Posterior cingulate gyrus (tissue), 11 donors: ENCODE results near the gene KRT13.

Experiments used
- DNase-seq, 10 donors: peaks; one replicate each; pipeline versions ENCODE4 v3.0.0 to v3.0.0-alpha.2; 2020 to 2021; ENCODE audit warnings: mixed read lengths in 3 of 10
- intact Hi-C: fragments of 100-400 bp; cut with DNase I; formaldehyde crosslinking; loops from one replicate; pipeline ENCODE4 v1.15.1; 2023

KRT13 gene

DNA sequence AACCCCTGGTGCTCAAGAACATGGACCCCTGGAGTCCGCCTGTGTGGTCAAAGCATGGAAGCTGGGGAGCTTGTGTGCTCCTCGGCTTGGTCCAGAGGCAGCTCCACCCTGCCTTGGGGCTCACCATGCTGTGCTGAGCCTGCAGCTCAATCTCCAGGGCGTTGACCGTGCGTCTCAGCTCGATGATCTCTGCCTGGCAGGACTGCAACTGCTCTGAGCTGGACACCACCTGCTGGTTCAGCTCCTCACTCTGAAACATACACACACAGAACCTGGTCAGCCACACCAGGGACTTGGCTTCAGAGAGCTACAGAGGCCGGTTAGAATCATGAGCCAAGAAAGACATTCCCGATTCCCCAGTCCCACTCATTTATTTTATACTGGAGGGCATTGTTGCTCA is 27.2 kb downstream of the KRT13 start:
- intact Hi-C loops, result no loop called here
- DNase-seq, result no peak

DNA sequence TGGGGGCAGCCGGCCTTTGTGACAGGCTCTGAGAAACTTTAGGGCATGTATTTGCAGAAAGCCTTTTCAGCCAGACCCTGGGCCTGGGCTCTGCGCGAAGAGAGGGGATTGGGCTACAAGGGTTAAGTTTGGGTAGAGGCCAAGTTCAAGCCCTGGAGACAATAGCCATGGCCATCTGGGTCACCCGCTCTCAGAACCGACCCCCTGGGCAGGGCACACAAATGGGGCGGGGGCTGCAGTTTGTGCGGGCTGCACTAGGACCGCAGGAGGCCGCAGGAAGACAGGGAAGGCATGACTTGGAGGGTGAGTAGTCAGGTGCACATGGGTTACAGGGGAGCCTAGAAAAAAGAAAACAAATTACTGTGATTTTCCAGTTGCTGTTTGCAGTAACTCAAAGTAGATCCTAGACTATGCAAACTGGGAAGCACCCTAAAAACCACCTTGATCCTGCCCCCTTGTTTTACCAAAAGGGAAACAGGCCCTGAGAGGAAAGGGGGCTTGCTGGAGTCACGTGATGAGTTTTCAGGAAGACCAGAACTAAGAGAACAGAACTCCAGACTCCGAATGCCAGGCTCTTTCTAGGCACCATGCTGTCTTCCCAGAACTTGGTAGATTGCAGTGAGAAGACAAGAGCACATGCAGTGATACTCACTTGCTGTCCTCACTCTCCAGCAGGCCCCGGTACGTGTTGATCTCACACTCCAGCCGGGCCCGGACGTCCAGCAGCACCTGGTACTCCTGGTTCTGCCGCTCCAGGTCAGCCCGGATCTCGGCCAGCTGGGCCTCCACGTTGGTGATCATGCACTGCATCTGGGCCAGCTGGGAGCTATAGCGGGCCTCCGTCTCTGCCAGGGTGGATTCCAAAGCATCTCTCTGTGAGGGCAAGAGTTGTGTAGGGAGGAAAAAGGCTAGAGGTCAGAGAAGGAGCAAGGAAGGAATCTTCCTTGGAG is 28.3 kb downstream of the KRT13 start:
- intact Hi-C loops, result no loop called here
- no peak for DNase-seq

DNA sequence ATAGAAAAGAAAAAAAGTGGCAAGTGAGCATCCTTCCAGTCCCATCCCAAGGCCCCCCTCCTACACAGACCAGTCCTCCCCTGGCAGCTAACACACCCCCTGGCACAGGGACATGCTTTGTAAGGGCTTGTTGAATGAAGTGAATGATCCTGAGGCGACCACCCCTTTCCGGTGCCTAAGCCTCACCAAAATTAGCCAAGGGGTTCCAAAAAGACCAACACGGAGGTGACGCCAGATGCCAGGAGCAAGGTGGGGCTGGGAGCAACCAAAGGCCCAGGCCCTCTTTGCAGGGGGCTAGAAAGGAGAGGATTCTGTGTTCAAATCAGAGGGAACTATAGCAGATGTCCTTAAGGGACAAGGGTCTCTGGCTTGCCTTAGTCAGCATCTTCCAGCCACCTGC is 30.0 kb downstream of the KRT13 start:
- intact Hi-C loops, result no loop called here
- DNase-seq, result no peak

GRCh38 chr17:41474863-41475262 is 30.5 kb downstream of the KRT13 start:
- DNase-seq, result no peak
- intact Hi-C loops, result no loop called here

DNA sequence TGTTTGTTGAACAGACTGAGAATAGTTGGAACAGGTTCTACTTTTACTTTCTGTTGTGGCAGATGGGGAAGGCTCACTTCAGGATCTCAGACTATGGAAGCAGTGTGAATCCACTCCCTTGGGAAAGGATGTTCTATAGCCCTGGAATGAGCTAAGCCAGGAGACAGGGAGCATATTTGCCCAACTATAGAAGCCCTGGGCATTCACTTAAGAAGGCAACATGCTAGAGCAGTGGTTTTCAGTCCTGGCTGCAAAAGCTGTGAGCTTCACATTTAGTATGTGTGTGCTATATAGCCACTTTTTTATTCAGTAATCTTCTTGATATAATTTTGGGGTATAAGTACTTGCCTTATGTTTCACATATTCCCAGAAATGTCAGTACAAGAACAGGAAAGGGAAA is 37.1 kb downstream of the KRT13 start:
- DNase-seq, result no peak
- intact Hi-C loops, result no loop called here

DNA sequence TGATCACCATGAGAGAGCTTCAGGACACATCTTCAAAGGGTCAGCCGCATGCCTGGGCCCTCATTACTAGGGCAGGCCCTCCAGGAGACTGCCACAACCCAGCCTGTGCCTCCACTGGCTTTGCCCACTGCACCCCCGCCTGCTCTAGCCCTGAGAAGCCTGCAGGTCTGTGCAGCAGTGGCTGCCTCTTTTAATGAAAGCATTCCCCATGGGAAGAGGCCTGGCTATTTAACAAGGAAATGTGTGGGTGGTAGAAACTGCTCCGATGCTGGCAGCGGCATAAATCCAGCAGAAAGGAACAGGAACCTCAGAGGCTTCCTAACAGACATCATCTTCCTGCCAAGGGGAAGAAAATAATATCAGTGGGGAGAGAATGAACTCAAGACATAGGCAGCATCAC is 37.9 kb downstream of the KRT13 start:
- DNase-seq, result no peak
- intact Hi-C loops, result no loop called here

DNA sequence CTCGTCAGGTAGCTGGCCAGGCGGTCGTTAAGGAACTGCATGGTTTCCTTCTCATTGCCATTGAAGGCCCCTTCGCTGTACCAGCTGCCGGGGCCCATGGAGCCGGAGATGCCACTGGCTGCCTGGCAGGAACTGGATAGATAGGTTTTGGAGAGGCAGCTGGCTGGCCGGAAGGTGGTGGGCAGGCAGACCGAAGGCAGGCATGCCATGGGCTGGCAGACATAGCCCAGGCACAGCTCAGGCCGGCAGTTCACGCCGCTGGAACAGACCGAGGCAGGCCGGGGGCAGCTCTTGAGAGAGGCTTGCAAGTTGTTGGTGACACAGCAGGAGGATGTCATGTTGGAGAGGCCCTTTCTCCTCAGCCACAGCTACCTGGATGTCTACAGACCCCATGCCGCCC is 38.4 kb downstream of the KRT13 start, which contains the start of gene KRT32:
TSS of gene KRT32 (minus strand) at position 399 of the 400 bp plus-strand sequence. CDS start at position 338, 61 bp downstream.
- intact Hi-C loops, result no loop called here
- no peak for DNase-seq

DNA sequence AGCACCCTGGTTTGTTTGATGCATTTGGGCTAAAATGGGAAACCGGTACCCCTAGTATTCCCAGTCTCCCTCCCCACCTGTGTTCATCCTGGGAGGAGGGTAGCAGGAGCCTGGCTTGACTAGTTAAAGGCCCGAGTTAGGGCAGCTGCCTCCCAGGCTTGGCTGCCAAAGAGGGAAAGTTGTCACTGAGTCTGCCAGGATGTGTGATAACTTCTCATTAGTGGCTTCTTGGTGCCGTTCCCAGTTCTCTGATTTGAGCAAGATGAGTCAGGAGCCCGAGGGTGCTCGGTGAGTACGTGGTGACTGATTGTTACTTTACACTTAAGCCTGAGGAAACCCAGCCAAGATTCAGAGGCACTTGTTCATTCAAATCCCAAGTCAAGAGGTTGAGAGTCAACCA is 40.7 kb downstream of the KRT13 start:
- intact Hi-C loops, result no loop called here
- peak in 7 of 10 donors; percentile 28 to 88 (median 55) for DNase-seq

DNA sequence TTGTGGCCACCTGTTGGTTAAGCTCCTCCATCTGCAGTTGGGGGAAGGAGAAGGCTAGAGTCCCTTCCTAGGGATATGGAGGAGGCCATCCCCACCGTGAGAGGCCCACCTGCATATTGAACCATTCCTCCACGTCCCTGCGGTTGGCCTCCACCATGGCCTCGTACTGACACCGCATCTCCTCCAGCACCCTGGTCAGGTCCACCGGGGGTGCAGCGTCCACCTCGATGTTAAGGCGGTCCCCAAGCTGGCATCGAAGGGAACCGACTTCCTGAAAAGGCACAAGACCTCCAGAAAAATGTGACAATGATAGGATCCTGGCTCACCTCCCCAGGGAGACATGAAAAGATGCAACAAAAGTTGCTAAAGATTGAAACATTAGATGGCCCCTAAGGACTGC is 41.2 kb downstream of the KRT13 start:
- intact Hi-C loops, result no loop called here

DNA sequence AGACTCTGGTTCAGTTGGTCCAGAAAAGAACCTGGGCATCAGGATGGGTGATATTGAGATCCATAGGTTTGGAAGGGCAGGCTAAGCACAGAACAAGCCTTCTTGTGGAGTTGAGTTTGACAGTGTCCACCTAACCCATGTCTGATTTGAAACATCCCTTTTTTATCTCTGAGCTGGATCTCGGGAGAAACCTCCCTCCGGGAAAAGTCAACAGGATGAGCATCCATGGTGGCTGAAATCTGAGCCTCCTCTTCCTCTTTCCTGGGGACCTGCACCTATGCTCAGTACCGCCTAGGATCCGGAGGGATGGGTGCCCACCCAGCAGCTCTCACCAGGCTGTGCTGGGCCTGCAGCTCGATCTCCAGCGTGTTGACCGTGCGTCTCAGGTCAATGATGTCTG is 41.7 kb downstream of the KRT13 start:
- DNase-seq, result no peak
- intact Hi-C loops, result no loop called here

More for the DNA sequence above, 41.2 kb downstream of the KRT13 start:
- DNase-seq, result no peak

DNA sequence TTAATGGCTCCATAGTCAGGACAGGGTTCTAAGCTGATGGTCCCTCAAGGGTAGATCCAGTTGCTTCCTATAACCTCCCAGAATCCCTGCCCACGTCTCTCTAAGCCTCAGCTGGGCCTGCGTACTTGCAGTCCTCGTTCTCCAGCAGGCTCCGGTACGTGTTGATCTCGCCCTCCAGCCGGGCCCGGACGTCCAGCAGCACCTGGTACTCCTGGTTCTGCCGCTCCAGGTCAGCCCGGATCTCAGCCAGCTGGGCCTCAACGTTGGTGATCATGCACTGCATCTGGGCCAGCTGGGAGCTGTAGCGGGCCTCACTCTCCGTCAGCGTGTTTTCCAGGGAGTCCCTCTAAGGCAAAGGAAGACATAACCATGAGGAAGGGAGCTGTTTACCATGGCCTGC is 42.7 kb downstream of the KRT13 start:
- intact Hi-C loops, result no loop called here
- no peak for DNase-seq

GRCh38 chr17:41457676-41458075 is 47.7 kb downstream of the KRT13 start:
- no peak for DNase-seq
- intact Hi-C loops, result no loop called here

DNA sequence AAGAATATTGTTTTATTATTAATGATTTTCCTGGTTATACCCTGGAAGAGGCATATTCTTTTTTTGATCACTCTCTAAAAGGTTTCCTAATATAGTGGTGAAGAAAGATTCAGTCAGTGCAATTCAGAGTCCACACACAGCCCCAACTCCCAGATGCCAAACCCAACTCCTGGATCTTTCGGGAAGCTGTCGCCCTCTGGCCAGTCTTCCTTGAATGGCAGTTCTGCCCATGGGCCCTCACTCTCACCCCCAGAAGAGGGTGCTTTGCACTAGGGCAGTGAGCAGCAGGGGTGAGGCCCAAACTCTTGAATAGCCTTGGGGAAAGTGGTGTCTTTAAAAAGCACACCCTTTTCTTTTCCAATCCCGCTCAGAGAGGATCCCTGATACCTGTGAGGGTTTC is 49.2 kb downstream of the KRT13 start:
- no peak for DNase-seq
- intact Hi-C loops, result no loop called here

DNA sequence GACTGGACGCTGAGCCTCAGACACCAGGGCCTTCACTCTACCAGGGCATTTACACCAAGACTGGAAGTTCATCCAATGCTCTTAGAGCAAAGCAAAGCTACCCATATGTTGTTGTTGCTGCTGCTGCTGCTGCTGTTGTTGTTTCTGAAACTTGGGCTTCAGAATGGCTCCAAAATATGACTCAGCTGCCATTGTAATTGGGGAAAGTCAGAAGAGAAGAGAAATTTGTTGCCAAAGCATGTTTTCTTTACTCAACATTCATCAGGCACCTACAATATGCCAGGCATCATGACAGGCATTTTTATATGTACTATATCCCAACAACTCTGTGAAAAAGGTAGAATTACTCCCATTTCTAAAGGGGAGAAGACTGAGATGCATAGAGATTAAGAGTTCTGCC is 50.2 kb downstream of the KRT13 start:
- DNase-seq, result no peak
- intact Hi-C loops, result no loop called here

DNA sequence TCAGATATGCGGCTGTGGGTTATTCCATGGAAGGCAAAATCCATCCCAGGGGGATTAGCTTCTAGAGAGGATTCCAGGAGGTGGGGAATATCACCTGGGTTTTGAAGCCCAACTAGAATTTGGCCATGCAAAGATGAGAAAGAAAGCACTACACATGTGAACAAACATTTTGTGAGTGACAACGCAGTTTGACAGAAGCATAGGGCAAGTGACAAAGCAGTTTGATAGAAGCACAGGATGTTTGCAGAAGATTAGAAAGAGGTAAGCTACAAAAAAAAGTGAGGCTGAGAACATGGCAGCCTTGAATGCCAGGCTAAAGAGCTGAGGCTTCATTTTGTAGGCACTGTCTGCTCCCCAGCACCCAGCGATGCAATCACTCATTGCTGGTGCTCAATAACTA is 52.3 kb downstream of the KRT13 start:
- intact Hi-C loops, result no loop called here

GRCh38 chr17:41452281-41452680 is 53.1 kb downstream of the KRT13 start:
- intact Hi-C loops, result no loop called here
- DNase-seq, result no peak

More for the DNA sequence above, 52.3 kb downstream of the KRT13 start:
- no peak for DNase-seq

- intact Hi-C loops, result no loop called here
- DNase-seq, result no peak
Observed at GRCh38 chr17:41451154-41451728, 54.2 kb downstream of the KRT13 start.
